ENCODE measurements around the gene IBSP.

IBSP gene

GRCh38 chr4:87807402-87807801 is 8.0 kb downstream of the IBSP start:
- no peaks in the 10 kb centered on the region for H3K27me3 ChIP-seq (replicated peaks; ENCODE audit: insufficient read depth, low read length)
- TF ChIP-seq CTCF (IDR thresholded peaks at IDR 0.05; ENCODE audit: low read length) = no peak
- no peak for TF ChIP-seq EZH2phosphoT487 (IDR thresholded peaks at IDR 0.05; ENCODE audit: low read length)
- TF ChIP-seq EZH2 (optimal IDR thresholded peaks at IDR 0.05; ENCODE audit: low read depth, low read length) = no peak

DNA sequence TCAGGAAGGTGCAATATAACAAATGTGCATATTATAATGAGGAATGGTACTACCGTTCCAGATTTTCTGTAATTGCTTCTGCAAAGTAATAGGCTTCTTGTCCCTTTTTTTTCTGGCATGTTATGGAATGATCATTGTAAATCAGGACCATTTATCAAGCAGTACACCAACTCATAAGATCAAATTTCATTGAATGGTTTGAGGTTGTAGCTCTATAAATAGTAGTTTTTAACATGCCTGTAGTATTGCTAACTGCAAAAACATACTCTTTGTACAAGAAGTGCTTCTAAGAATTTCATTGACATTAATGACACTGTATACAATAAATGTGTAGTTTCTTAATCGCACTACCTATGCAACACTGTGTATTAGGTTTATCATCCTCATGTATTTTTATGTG is 12.6 kb downstream of the IBSP start:
- no peak overlapping the region for H3K4me3 ChIP-seq (ENCODE audit: low read length)
- no peaks in the 10 kb centered on the region for H3K4me1 ChIP-seq (ENCODE audit: low read length)
- H3K4me2 ChIP-seq (ENCODE audit: low read depth, low read length) = no peak overlapping the region
- no peak overlapping the region for H3K9ac ChIP-seq (ENCODE audit: low read length)
- TF ChIP-seq CTCF (IDR thresholded peaks at IDR 0.05; ENCODE audit: low read length) (no peak), EZH2 (optimal IDR thresholded peaks at IDR 0.05; ENCODE audit: low read depth, low read length) (no peak), EZH2phosphoT487 (IDR thresholded peaks at IDR 0.05; ENCODE audit: low read length) (no peak)
- H2AFZ ChIP-seq (ENCODE audit: low read length) = no peak overlapping the region
- H4K20me1 ChIP-seq (ENCODE audit: insufficient read depth, low read length) = no peaks in the 10 kb centered on the region
- H3F3A ChIP-seq (ENCODE audit: insufficient read depth, low read length) = no peaks in the 10 kb centered on the region
- no peaks in the 10 kb centered on the region for H3K9me2 ChIP-seq (replicated peaks; ENCODE audit: insufficient read depth, low read length)
- H3K27ac ChIP-seq (ENCODE audit: low read length) = no peak overlapping the region
- H3K27me3 ChIP-seq (replicated peaks; ENCODE audit: insufficient read depth, low read length) = no peaks in the 10 kb centered on the region
- no peaks in the 10 kb centered on the region for H3K36me3 ChIP-seq (replicated peaks; ENCODE audit: insufficient read depth, low read length)
- H3K79me2 ChIP-seq (ENCODE audit: low read length) = no peaks in the 10 kb centered on the region
- DNase-seq = no peak
- no peaks in the 10 kb centered on the region for H3K9me3 ChIP-seq (replicated peaks; ENCODE audit: insufficient read depth, low read length)

More at GRCh38 chr4:87807402-87807801, 8.0 kb downstream of the IBSP start:
- Histone ChIP-seq H3K4me2 (ENCODE audit: low read depth, low read length) (no peak overlapping the region), H3K4me3 (ENCODE audit: low read length) (no peak overlapping the region), H3K9me2 (replicated peaks; ENCODE audit: insufficient read depth, low read length) (no peaks in the 10 kb centered on the region), H3K4me1 (ENCODE audit: low read length) (no peaks in the 10 kb centered on the region), H4K20me1 (ENCODE audit: insufficient read depth, low read length) (no peaks in the 10 kb centered on the region), H3F3A (ENCODE audit: insufficient read depth, low read length) (no peaks in the 10 kb centered on the region), H3K36me3 (replicated peaks; ENCODE audit: insufficient read depth, low read length) (no peaks in the 10 kb centered on the region), H3K79me2 (ENCODE audit: low read length) (no peaks in the 10 kb centered on the region), H3K9me3 (replicated peaks; ENCODE audit: insufficient read depth, low read length) (no peaks in the 10 kb centered on the region), H3K9ac (ENCODE audit: low read length) (no peak overlapping the region), H3K27ac (ENCODE audit: low read length) (no peak overlapping the region), H2AFZ (ENCODE audit: low read length) (no peak overlapping the region)
- DNase-seq = no peak

DNA sequence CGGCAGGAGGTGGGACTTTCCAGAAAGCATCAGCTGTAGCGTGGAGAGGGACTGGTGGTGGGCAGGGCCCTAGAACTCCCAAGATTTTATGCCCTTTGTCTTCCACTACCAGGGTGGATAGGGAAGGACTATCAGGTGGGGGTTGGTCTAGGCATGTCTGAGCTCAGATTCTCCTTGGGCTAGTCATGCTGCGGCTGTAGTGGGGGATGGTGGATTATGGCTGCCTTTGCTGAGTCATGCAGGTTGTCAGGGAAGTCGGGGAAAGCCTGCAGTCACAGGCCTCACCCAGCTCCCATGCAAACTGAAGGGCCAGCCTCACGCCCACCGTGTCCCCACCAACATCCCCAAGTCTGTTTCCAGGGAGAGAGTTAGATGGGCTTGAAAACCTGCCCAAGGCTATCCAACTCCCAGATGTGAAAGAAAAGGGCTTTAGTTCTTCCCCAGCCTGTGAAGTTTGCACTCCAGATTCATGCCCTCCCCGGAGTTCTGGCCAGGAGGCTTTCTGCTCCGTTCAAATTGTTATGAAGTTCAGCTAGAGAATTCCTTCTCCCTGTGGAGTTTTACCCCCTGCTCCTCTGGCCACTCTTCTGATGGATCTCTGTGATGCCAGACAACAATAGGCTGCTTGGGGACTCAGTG is 20.0 kb downstream of the IBSP start:
- H3K9me3 ChIP-seq (replicated peaks; ENCODE audit: insufficient read depth, low read length) = no peaks in the 10 kb centered on the region
- H3K9ac ChIP-seq (ENCODE audit: low read length) = no peak overlapping the region
- H3K4me1 ChIP-seq (ENCODE audit: low read length) = no peaks in the 10 kb centered on the region
- H3K27me3 ChIP-seq (replicated peaks; ENCODE audit: insufficient read depth, low read length) = no peaks in the 10 kb centered on the region
- no peaks in the 10 kb centered on the region for H3K36me3 ChIP-seq (replicated peaks; ENCODE audit: insufficient read depth, low read length)
- no peak overlapping the region for H3K4me2 ChIP-seq (ENCODE audit: low read depth, low read length)
- H2AFZ ChIP-seq (ENCODE audit: low read length) = no peak overlapping the region
- no peaks in the 10 kb centered on the region for H3K79me2 ChIP-seq (ENCODE audit: low read length)
- no peaks in the 10 kb centered on the region for H3F3A ChIP-seq (ENCODE audit: insufficient read depth, low read length)
- no peaks in the 10 kb centered on the region for H3K9me2 ChIP-seq (replicated peaks; ENCODE audit: insufficient read depth, low read length)
- H4K20me1 ChIP-seq (ENCODE audit: insufficient read depth, low read length) = no peaks in the 10 kb centered on the region
- DNase-seq = no peak
- no peak overlapping the region for H3K4me3 ChIP-seq (ENCODE audit: low read length)
- H3K27ac ChIP-seq (ENCODE audit: low read length) = no peak overlapping the region
- no peak for TF ChIP-seq EZH2phosphoT487 (IDR thresholded peaks at IDR 0.05; ENCODE audit: low read length)
- TF ChIP-seq CTCF (IDR thresholded peaks at IDR 0.05; ENCODE audit: low read length) = no peak
- no peak for TF ChIP-seq EZH2 (optimal IDR thresholded peaks at IDR 0.05; ENCODE audit: low read depth, low read length)
